IMR-90 (cell line): ENCODE results near the gene LSMEM2.

ENCODE experiments used
- CHD1 ChIP-seq: IDR thresholded peaks from 2 replicates; pipeline ENCODE4 v1.6.1; 2012; ENCODE audit warnings: low read depth, low read length, improper control_type of control experiment
- CTCF ChIP-seq: conservative IDR thresholded peaks from 2 replicates; pipeline ENCODE4 v1.5.1; 2012; ENCODE audit warnings: mild to moderate bottlenecking, low read depth, low read length, improper control_type of control experiment
- MAFK ChIP-seq: IDR thresholded peaks from 2 replicates; pipeline ENCODE4 v1.6.1; 2012; ENCODE audit warnings: low read depth, low read length, improper control_type of control experiment
- MAZ ChIP-seq: IDR thresholded peaks from 2 replicates; pipeline ENCODE4 v1.6.1; 2012; ENCODE audit warnings: low read depth, mild to moderate bottlenecking, low read length, improper control_type of control experiment, moderate library complexity, borderline replicate concordance
- POLR2A ChIP-seq: IDR thresholded peaks from 2 replicates; pipeline ENCODE4 v1.6.1; 2012; ENCODE audit warnings: mild to moderate bottlenecking, low read depth, low read length
- RAD21 ChIP-seq: IDR thresholded peaks from 2 replicates; pipeline ENCODE4 v1.6.1; 2012; ENCODE audit warnings: low read length, improper control_type of control experiment
- SMC3 ChIP-seq: fragments of 150-350 bp; IDR thresholded peaks from 2 replicates; pipeline ENCODE4 v1.6.1; 2016; ENCODE audit warnings: low read depth, mild to moderate bottlenecking, antibody characterized with exemption, low read length, moderate library complexity

GRCh38 chr3:50269460-50269859 lies 9.4 kb upstream of the LSMEM2 start:
- TF ChIP-seq CTCF: no peak
- TF ChIP-seq MAZ: no peak
- TF ChIP-seq CHD1: no peak
- TF ChIP-seq POLR2A: no peak
- TF ChIP-seq RAD21: no peak
- TF ChIP-seq MAFK: no peak
- TF ChIP-seq SMC3: no peak
